Activated CD8-positive, alpha-beta memory T cell treated with anti-CD3 and anti-CD28 coated beads for 4 hours (primary cell): ENCODE measurements around the gene JAKMIP1.

Experiments used
- DNase-seq, 2 donors: peaks; one replicate each; pipeline ENCODE4 v3.0.0-alpha.2; 2020; ENCODE audit warnings: low read depth in 2 of 2

JAKMIP1 gene

DNA sequence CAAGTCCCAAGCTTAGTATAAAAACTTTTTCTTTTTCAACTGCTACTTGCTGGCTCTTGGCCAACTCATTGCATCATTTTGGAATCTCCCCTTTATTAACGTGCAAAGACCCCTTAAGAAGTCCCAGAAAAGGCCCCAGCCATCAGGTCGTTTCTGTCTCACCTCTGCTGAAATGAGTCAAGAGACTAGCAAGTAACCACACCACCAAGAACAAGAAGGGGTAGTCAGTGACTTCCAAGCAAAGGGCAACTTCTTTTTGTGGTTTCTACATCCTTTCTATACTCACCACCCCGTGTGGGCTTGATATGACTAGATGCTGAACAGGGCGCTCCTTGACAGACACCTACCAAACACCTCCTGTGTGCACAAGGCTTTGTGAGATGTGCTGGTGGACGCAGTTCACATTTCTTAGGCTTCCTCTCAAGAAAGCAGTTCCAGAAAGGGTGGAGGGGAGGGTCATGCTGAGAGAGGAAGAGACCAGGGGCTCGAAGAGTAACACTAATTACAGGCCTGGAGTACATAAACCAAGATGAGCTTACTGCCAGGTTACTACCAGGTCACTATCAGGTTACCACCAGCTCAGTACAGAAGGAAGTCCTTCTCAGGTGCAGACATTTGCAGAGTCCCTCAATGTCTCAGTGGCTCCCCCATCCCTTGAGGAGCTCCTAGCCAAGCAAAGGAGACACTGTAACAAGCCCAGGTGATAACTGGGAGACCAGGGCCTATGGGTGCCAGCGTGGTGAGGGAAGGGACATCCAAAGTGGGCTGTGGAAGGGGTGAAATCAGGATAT lies 19.3 kb downstream of the JAKMIP1 start:
- peak in 1 of 2 donors; percentile 25 for DNase-seq

DNA sequence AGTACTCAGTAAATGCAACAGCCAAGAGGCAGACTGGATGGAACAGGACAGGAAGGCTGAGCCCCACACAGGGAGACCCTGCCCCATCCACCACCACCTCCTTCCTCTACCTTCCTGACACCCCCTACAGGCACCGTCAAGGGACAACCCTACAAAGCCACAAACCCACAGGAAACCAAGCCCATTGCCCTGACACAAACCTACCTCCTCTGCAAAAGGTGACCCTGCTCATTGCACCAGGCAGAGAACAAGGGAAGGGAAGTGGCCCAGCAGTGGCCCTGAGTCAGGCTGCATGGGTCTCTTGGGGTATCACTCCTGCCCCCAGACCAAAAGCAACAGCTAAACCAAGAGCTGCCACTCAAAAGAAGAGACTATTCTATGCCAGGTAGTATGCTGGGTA lies 21.0 kb downstream of the JAKMIP1 start:
- no peak for DNase-seq

DNA sequence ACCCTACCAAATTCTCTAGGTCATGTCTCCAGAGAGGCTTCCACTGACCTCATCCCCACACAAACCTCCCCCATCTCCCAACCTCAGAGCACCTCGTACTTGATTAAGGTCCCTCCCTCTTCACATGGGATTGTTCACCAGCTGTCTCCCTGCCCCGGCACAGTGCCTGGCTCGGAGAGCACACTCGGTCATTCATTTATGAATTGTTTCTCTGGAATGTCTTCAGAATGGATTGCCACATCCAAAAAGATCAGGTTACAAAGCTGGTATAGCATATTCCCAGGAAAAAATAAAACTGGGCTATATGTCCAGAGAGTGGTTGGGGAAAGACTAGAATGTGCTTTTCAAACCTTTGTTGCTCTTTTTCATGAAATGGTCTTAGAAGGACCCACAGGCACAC lies 21.6 kb downstream of the JAKMIP1 start:
- no peak for DNase-seq

DNA sequence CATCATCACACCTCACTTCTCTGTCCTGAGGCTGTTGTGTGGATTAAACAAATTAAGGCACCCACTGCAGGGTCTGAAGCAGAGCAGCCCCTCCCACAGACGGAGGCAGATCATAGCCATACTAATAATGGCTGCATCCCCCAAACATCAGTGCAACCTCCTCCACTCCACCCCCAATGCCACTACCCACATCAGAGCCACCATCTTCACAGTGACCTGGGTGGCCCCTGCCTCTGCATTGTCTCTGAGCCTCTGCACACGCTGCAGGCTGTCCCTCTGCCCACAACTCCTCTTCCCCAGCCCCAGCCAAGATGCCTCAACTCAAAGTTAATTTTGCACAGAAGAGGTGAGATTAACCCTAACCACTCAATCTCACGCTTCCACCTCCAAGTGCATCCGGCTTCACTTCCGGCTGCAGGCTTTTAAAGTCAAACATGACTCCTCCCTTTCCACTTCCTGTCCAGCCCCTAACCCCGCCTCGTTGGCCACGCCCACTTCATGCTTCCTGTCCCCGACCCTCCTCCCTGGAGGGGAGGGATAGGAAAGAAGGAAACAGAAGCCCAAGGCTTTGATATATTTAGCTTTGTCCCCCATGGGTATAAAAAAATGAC lies 22.7 kb downstream of the JAKMIP1 start:
- DNase-seq, result no peak

DNA sequence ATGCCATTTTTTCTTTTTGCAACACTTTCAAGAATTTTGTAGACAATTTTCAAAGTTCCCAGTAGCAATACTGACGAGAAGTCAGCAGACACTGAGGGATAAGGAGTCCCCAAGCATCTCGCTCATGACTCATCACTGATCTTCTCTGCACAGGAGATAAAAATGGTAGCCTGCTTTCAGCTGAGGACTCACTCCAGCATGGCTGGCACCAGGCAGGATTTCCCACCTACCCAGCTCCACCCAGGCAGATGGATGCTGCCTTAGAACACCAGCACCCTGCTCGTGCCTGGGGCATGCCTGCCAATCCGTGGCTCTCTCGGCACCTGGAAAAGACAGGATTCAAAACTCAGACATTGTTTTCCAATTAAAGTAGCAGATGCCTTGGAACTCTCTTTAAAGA lies 24.9 kb downstream of the JAKMIP1 start:
- DNase-seq, result no peak

DNA sequence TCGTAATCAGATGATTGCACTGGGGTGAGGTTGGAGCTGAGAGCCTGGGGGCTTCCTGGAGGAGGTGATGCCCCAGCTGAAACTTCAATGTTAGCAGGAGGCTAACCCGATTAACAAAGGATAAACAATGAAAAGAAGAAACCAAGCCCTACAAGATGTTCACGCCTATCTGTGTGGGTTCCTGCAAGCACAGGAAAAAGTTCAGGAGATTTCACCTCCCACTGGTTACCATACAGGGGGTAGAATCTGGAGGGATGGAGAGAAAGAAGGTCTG lies 27.5 kb downstream of the JAKMIP1 start:
- DNase-seq, result no peak

DNA sequence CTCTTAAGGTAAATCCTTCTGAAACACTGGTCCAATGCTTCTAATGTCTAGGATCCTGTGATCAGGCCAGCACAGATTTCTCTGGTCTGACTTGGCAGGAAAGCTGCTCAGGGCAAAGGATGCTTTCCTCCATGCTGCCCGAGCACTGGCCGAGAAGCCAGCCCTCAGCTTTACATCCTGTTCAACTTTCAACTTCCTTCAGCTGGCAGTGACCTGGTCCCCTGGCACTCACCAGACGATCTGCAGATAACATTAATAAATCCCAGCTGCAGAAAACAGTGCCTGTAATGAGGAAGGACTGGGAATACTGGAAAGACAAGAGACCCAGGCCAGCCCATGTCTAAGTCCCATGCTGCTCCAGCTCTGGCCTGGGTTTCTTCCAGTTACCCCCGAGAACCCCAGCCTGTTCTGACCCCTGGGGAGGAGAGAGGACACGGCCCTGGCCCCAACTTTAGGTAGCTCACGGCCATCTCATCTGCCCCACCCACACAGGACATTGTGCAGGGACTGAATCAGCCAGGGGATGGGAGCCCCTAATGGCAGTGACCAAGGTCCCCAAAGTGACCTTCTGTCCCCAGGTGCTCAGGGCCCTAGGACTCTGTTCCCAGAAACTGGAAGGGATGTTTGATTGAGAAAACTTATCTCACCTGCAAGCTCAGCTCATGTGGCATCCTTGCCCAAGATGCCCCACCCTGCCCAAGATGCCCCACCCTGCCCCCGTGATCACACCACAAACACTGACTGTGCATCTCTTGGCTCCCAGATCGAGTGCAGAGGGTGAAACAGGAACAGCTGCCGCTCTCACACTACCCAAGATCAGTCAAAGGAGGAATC lies 28.0 kb downstream of the JAKMIP1 start:
- no peak for DNase-seq

DNA sequence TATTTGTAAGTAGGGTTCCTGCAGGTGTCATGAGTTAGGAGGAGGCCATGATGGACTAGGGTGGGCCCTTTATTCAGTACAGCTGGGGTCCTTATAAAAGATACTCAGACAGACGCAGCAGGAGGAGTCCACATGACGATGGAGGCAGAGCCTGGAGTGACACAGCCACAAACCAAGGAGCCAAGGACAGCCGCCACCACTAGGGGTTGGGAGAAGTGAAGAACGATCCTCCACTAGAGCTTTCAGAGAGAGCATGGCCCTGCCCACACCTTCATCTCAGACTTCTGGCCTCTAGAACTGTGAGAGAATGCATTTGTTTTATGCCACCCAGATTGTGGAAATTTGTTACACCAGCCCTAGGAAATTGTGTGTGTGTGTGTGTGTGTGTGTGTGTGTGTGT lies 31.1 kb downstream of the JAKMIP1 start:
- DNase-seq, result no peak

DNA sequence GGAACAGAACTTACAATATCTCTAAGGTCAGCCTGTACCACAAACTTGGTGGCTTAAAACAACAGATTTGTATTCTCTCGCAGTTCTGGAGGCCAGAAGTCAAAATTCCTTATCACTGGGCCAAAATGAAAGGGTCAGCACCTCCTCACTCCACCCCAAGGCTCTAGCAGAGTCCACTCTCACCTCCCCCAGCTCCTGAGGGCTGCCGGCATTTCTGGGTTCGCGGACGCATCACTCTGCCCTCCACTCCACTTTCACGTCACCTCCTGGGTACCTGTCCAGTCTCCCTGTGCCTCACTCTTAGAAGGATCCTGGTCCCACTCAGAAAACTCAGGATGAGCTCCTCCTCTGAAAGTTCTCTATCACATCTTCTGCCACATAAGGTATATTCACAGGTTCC lies 34.6 kb downstream of the JAKMIP1 start:
- DNase-seq, result no peak

DNA sequence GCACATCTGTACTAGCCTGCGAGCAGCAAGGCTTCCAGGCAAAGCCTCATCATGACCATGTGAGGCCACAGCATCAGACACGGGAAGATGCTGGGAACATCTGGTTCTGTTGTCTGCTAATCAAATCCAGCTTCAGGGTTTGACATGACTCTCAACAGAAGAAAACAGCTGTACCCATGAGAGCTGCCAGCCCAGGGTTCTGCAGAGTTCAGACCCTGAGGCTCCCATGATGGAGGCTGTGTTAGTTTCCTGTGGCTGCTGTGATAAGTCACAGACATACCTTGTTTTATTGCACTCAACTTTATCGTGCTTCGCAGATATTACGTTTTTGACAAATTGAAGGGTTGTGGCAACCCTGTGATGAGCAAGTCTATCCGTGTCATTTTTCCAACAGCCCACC lies 37.5 kb downstream of the JAKMIP1 start:
- DNase-seq, result no peak

DNA sequence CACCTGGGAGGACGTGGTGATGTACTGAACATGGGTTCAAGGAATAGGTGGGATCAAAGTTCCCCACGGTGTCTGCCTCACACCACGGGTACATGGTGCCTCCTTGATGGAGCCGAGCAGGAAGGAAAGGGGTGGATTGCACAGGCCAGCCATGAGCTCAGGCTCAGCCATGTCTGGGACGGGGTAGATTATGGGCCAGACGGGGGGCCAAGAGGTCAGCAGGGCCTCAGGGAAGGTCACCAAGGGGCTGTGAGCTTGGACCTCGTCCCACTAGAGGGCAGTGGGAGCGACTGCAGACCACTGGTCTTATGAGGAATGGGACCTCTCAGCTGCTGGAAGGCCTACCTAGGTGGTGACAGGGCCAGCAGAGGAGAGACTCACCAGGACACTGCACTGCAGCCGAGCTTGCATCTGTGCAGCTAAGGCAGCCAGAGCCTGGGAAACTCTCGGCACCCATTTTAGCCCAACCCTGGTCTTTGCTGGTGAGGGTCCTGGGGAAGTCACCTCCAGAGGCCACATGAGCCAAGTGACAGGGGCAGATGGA lies 38.4 kb downstream of the JAKMIP1 start:
- no peak for DNase-seq

DNA sequence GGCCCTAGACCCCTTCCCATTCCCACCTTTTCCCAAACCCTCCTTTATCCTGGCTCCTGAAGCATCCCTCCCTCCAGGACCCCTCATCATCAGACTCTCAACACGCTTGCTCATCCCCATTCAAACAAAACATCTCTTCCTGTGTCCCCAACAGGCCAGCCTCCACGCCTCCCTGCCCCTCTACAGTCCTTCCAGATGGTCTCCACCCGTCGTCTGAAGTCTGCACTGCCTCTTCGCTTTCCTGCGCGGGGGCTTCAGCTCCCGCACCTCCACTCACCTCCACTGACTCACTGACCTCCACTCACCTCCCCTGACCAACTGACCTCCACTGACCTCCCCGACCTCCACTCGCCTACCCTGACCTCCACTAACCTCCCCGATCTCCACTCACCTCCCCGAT lies 39.8 kb downstream of the JAKMIP1 start:
- no peak for DNase-seq

DNA sequence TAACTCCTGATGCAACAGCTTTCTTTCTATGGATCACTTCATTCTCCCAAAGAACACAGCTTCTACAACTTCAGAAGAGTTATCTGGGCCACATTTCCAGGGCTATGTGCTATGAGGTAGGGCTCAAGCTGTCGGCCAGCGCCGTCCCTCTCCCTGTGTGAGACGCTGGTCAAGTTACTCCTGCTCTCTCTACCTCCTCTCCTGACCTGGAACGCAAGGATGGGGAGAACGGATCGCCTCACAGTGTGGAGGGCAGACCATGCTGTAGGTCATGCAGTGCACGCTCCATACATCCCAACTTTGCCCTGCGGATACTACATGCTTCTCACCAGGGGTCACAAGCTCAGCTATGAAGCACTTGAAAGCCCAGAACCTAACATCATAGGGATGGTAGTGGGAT lies 42.4 kb downstream of the JAKMIP1 start:
- DNase-seq, result no peak

DNA sequence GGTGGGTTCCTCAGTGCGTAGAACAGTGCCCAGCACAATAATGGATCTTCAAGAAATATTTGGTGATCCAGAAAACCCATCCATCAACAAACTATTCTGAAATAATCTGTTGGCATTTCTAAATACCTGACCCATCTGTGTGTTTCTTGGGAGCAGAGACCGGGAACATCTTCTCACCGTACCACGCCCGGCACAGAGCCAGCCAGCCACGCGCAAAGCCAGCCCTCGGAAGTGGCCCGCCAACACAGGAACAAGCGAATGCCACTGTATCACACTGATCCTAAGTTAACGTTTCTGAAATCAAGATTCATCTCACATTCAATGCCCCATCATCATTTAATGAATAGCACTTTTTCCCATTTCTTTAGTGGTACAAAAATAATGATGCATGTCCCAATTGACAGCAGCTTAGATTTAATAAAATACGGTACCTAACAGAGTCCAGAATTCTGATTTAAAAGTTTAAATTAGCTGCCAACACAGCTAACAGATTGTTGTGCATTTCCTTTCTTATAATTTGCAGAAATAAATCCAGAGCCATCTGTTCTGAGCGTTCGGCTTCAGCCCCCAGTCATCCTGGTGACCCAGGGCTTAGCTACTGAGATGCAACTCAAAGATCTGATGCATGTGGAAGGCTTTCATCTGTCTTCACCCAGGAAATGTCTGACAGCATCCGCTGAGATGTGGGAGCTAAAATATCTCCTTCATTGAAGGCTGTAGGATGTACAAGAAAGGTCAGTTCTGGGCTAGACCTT lies 44.2 kb downstream of the JAKMIP1 start:
- no peak for DNase-seq

DNA sequence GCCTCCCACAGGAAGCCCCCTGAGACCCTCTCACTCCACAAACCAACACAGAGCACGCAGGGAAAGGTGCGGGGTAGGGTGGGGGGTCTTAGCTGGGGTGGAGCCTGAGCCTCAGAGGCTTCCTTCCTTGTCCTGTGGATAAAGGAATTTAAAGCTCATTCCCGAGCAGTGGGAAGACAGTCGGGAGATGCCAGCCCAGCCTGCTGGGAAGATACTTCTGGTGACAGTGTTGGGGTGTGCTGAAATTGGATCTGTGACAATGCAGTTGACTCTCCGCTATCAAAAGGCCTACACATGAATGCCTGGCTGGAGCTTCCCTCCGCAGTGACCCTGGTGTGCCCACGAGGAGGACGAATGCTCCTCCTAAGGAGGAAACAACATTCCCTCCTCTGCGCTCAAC lies 45.5 kb downstream of the JAKMIP1 start:
- no peak for DNase-seq

DNA sequence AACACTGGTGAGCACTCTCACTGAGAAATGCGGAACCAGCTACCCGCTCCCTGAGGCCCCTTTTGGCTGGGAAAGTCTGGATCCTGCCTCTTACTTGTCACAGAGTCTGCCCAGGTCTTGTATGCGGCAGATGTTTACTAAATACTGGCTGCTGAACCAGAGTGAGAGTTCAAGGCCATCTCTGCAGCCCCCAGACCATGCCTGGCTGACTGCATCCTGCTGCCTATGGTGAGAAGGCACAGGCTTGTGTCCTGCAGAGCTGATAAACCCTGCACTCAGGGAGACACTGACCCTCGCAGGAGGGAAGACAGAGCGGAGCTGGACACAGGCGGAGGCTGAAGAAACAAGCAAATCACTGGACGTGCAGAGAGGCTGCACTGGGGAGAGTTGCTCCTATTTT lies 46.5 kb downstream of the JAKMIP1 start:
- DNase-seq, result no peak

DNA sequence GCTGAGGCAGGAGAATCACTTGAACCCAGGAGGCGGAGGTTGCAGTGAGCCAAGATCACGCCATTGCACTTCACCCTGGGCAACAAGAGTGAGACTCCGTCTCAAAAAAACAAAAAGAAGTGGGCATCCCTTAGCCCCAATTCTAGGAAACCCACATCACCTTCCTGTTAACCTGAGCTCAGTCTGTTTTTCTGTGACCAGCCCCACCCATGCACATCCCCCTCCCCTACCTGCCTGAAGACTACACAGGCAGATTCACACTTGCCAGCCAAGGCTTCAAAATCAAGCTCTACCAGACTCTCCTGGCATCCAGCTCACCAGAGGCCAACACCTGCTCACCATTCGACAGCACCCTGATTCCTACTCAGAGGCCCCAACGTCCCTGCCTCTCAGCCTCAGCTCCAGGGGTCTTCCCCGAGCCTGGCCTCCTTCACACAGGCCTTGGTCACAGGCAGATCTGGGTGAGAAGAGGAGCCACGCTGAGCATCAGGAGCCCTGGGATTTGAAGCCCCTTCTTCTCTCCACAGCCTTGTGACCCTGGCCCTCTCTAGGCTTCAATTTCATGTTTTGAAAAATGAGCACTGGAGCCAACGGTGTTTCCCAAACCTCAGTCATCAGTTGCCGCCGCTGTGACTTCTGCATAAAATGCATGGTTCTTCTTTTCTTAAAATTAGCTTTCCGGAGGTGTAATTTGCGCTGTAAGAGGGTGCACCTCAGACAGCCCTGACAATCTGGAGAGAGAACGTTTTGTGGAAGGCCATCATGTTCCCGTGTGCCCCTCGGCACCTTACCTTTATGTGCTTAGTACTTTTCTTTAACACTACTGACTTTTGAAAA lies 47.3 kb downstream of the JAKMIP1 start:
- no peak for DNase-seq

DNA sequence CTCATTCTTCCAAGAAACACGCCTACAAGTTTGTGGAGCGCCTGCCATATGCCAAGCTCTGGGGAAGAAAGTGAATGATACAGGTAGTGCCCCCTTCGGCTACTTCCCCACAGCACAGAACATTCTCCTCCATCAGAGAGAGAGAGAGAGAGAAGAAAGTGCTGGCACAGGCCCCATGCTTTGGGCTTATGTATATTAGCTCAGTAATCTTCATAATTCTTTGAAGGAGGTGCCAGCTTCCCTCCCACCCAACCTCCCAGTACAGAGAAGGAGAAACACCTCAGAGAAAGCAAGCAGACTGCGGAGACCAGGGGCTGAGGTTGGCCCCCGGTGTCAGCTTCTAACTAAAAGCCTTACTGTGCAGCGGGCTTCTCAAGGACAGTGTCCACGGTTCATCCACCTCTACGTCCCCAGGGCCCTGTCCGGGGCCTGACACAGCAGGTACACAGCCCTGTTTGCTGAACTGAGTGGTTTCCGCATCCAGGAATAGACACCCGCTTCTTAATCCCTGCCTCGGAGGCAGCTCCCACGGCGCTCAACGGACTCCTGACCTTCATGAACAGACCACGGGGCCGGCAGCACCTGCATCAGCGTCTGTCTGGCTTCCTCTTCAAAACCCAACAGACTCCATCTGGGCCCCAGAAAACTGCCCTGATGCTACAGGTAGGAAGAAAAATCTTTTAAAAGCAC lies 50.2 kb downstream of the JAKMIP1 start:
- no peak for DNase-seq

DNA sequence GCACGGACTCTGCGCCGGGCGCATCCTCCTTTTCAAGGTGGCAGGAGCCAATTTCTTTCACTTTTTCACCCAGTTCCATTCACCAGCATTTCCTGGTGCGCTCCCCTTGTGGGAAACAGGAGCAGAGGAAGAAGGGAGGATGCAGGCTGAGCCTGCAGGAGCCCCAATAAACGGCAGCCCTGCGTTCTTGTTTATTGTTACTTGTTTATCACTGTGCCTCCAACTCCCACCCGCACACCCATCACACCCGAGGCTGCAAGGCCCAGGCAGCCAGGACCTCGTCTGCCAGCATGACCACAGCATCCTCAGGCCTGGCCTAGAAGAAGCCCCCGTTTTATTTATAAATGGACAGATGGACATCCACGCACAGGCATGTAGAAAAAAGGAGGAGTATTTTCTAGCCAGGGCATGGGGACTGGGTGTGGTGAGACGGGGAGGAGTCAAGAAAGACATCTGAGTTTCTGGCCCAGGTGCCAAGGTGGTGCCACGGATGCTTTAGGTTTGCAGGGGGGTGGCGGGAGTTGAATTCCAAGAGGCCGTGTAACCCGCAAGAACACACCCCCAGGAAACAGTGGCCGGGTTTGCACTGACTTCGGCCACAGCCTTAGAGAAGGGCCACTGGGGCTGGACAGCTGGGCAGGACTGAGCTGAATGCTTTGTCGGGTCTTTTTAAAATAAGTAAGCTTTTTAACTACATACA lies 51.7 kb downstream of the JAKMIP1 start:
- no peak for DNase-seq

DNA sequence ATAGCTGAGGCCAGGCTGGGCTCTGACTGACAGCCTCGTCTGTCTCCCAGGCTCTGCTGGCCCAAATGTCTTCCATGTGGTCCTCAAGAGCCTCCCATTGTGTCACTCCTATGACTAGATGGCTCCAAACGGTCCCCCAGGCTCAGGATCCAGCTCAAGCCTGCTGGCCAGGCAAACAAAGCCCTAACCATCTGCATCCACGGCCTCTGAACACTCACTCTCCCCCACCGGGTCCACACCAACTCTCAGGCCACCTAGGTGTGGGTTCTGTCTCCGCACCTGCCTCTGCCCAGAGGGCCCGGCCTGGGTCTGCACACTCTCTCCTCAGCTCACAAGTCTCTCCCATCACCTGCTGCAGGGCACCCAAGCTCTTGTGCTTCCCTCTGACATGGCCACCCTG lies 52.9 kb downstream of the JAKMIP1 start:
- DNase-seq, result no peak
